ENCODE measurements around the gene CRIP3.
A peak's percentile ranks its signal among the peaks of the same experiment; 100 is the strongest.
"Not testable (repeated sequence)": the region's sequence is repeated elsewhere in the genome, so short reads cannot be mapped to it uniquely, and the experiment has no call there.

Gene CRIP3

GRCh38 chr6:43308101-43308989, at the start of gene CRIP3:
Gene CRIP3, minus strand, starts transcription at chr6:43308826. Its CDS starts 34 bp downstream, at chr6:43308792.
- no peaks in the 10 kb centered on the region for H3K79me2 ChIP-seq (ENCODE audit: insufficient read depth, low read length)
- no peaks in the 10 kb centered on the region for H3K9me3 ChIP-seq (ENCODE audit: low read length)
- peaks cover 9% of the 10 kb centered on the region for H3K4me1 ChIP-seq (ENCODE audit: insufficient read depth, low read length, severe bottlenecking)
- no peaks in the 10 kb centered on the region for H4K20me1 ChIP-seq (ENCODE audit: insufficient read depth, low read length)
- H3K27me3 ChIP-seq (ENCODE audit: insufficient read depth, low read length) = no peaks in the 10 kb centered on the region; the same call in 1 of the 2 replicates
- H3K9ac ChIP-seq (ENCODE audit: low read length) = no peak within 1 kb of the TSS; the same call in 1 of the 2 replicates
- peak within 1 kb of the TSS; percentile 40 for H3K4me3 ChIP-seq (ENCODE audit: low read depth, low read length, poor library complexity, severe bottlenecking)
- no peak within 1 kb of the TSS for H2AFZ ChIP-seq (ENCODE audit: low read length)
- H3K9me2 ChIP-seq (ENCODE audit: low read depth, low read length) = no peaks in the 10 kb centered on the region
- H3K4me2 ChIP-seq (ENCODE audit: low read length) = peak within 1 kb of the TSS; percentile 51
- no peak within 1 kb of the TSS for H3K27ac ChIP-seq (ENCODE audit: low read depth, low read length, poor library complexity, severe bottlenecking)
- TF ChIP-seq CTCF (IDR thresholded peaks at IDR 0.05; ENCODE audit: low read length) = peak; percentile 56
- no peak for TF ChIP-seq EZH2 (IDR thresholded peaks at IDR 0.05; ENCODE audit: borderline replicate concordance, low read length)
- H3K36me3 ChIP-seq (ENCODE audit: insufficient read depth, low read length) = no peaks in the 10 kb centered on the region
- H3F3A ChIP-seq (ENCODE audit: insufficient read depth, low read length) = peaks cover 5% of the 10 kb centered on the region; the same call in 1 of the 2 replicates

- no peaks in the 10 kb centered on the region for H3K9me3 ChIP-seq (ENCODE audit: low read length)
- no peaks in the 10 kb centered on the region for H3F3A ChIP-seq (ENCODE audit: insufficient read depth, low read length)
- no peak overlapping the region for H2AFZ ChIP-seq (ENCODE audit: low read length)
- TF ChIP-seq CTCF (IDR thresholded peaks at IDR 0.05; ENCODE audit: low read length) (peak; percentile 20; the same call in 1 of the 2 replicates), EZH2 (IDR thresholded peaks at IDR 0.05; ENCODE audit: borderline replicate concordance, low read length) (no peak)
- H3K9ac ChIP-seq (ENCODE audit: low read length) = no peak overlapping the region
- no peaks in the 10 kb centered on the region for H3K79me2 ChIP-seq (ENCODE audit: insufficient read depth, low read length)
- no peaks in the 10 kb centered on the region for H4K20me1 ChIP-seq (ENCODE audit: insufficient read depth, low read length)
- no peak overlapping the region for H3K27ac ChIP-seq (ENCODE audit: low read depth, low read length, poor library complexity, severe bottlenecking)
- no peaks in the 10 kb centered on the region for H3K9me2 ChIP-seq (ENCODE audit: low read depth, low read length)
- no peaks in the 10 kb centered on the region for H3K27me3 ChIP-seq (ENCODE audit: insufficient read depth, low read length)
- peaks cover 80% of the 10 kb centered on the region for H3K36me3 ChIP-seq (ENCODE audit: insufficient read depth, low read length)
- H3K4me3 ChIP-seq (ENCODE audit: low read depth, low read length, poor library complexity, severe bottlenecking) = no peak overlapping the region
- H3K4me2 ChIP-seq (ENCODE audit: low read length) = no peak overlapping the region
- no peaks in the 10 kb centered on the region for H3K4me1 ChIP-seq (ENCODE audit: insufficient read depth, low read length, severe bottlenecking)
Measured at GRCh38 chr6:43355862-43356590, 47.4 kb upstream of the CRIP3 start.

- H3K27me3 ChIP-seq (ENCODE audit: insufficient read depth, low read length); H4K20me1 ChIP-seq (ENCODE audit: insufficient read depth, low read length); H3K4me1 ChIP-seq (ENCODE audit: insufficient read depth, low read length, severe bottlenecking); H2AFZ ChIP-seq (ENCODE audit: low read length); H3F3A ChIP-seq (ENCODE audit: insufficient read depth, low read length); H3K4me3 ChIP-seq (ENCODE audit: low read depth, low read length, poor library complexity, severe bottlenecking); H3K27ac ChIP-seq (ENCODE audit: low read depth, low read length, poor library complexity, severe bottlenecking); H3K9me2 ChIP-seq (ENCODE audit: low read depth, low read length); H3K79me2 ChIP-seq (ENCODE audit: insufficient read depth, low read length); H3K4me2 ChIP-seq (ENCODE audit: low read length); H3K9me3 ChIP-seq (ENCODE audit: low read length); H3K9ac ChIP-seq (ENCODE audit: low read length): not testable (repeated sequence)
- peaks cover 75% of the 10 kb centered on the region for H3K36me3 ChIP-seq (ENCODE audit: insufficient read depth, low read length)
Measured at GRCh38 chr6:43351951-43352350, 43.3 kb upstream of the CRIP3 start.

Data from OCI-LY1 (cell line).